Measurements from ENCODE around the gene ANKRD13B. TPM values are rescaled to one million over a fixed set of nuclear protein-coding genes. Genes with fewer than 3 reads are reported as not detected.

ANKRD13B gene
- total RNA-seq, 1 experiment from 2014 or later: 31.4 TPM

GRCh38 chr17:29582772-29583171 lies 10.2 kb upstream of the ANKRD13B start:
- ChIA-PET POLR2A (interaction anchor here (0.8 kb wide), 1 partner anchor 18 kb away, joined by 5 read pairs; no protein-coding TSS in a partner anchor), CTCF (no interaction called here)
- intact Hi-C loops (cut with micrococcal nuclease; ENCODE audit: unreplicated experiment): no loop called here
- Histone ChIP-seq H3K4me1 (ENCODE audit: control insufficient read depth, insufficient read depth, low read length) (peaks cover 12% of the 10 kb centered on the region), H3K9me3 (ENCODE audit: control insufficient read depth, insufficient read depth, low read depth, low read length) (no peaks in the 10 kb centered on the region), H3K27ac (ENCODE audit: low read length) (no peak overlapping the region), H3K4me3 (ENCODE audit: low read depth in 2 of 2, low read length in 2 of 2) (no peak overlapping the region), H3K36me3 (ENCODE audit: control insufficient read depth, insufficient read depth, low read length) (0 out of 2 replicates have a peak, but pooled peaks cover 2% of the 10 kb centered on the region), H3K27me3 (ENCODE audit: control insufficient read depth, insufficient read depth, low read length) (no peaks in the 10 kb centered on the region)
- TF ChIP-seq POLR2AphosphoS5 (IDR thresholded peaks at IDR 0.05; ENCODE audit: low read depth, low read length) (no peak), REST (IDR thresholded peaks at IDR 0.05; ENCODE audit: insufficient read depth in 1 of 2, low read depth in 2 of 2, low read length in 1 of 2) (no peak), TCF7L2 (IDR thresholded peaks at IDR 0.05; ENCODE audit: low read depth, low read length) (no peak), SIN3A (IDR thresholded peaks at IDR 0.05; ENCODE audit: borderline replicate concordance, insufficient read depth, low read depth, low read length) (no peak), CTCF (IDR thresholded peaks at IDR 0.05) (no peak)
- DNase-seq (ENCODE audit: low read depth, low spot score): no peak
- no TSS peak for BruUV-seq (replicated peaks)
- ATAC-seq: no peak
- in situ Hi-C loops (cut with HindIII; ENCODE audit: low pct_unique_long_range_greater_than_20kb, low sequenced_read_pairs): no loop called here

GRCh38 chr17:29583324-29584248 lies 9.3 kb upstream of the ANKRD13B start:
- ChIA-PET POLR2A (interaction anchor here (0.8 kb wide), 1 partner anchor 17 kb away, joined by 5 read pairs; no protein-coding TSS in a partner anchor), CTCF (interaction anchor here (0.7 kb wide), 1 partner anchor 97 kb away, joined by 3 read pairs; no protein-coding TSS in a partner anchor)

More at GRCh38 chr17:29583324-29584248, 9.3 kb upstream of the ANKRD13B start:
- Histone ChIP-seq H3K9me3 (ENCODE audit: control insufficient read depth, insufficient read depth, low read depth, low read length) (no peaks in the 10 kb centered on the region), H3K27me3 (ENCODE audit: control insufficient read depth, insufficient read depth, low read length) (no peaks in the 10 kb centered on the region), H3K36me3 (ENCODE audit: control insufficient read depth, insufficient read depth, low read length) (peaks cover 2% of the 10 kb centered on the region; the same call in 1 of the 2 replicates), H3K4me3 (ENCODE audit: low read depth in 2 of 2, low read length in 2 of 2) (no peak overlapping the region), H3K27ac (ENCODE audit: low read length) (no peak overlapping the region), H3K4me1 (ENCODE audit: control insufficient read depth, insufficient read depth, low read length) (peaks cover 19% of the 10 kb centered on the region)
- TF ChIP-seq POLR2AphosphoS5 (IDR thresholded peaks at IDR 0.05; ENCODE audit: low read depth, low read length) (no peak), REST (IDR thresholded peaks at IDR 0.05; ENCODE audit: insufficient read depth in 1 of 2, low read depth in 2 of 2, low read length in 1 of 2) (no peak), SIN3A (IDR thresholded peaks at IDR 0.05; ENCODE audit: borderline replicate concordance, insufficient read depth, low read depth, low read length) (no peak)
- intact Hi-C loops (cut with micrococcal nuclease; ENCODE audit: unreplicated experiment): no loop called here
- in situ Hi-C loops (cut with HindIII; ENCODE audit: low pct_unique_long_range_greater_than_20kb, low sequenced_read_pairs): no loop called here
- ATAC-seq (no peak), DNase-seq (ENCODE audit: low read depth, low spot score) (no peak)
- BruUV-seq (replicated peaks): no TSS peak
